ENCODE measurements around the gene OMP.

- TF ChIP-seq FOXK2 (IDR thresholded peaks at IDR 0.05) (no peak), NFRKB (IDR thresholded peaks at IDR 0.05) (no peak), ELF4 (IDR thresholded peaks at IDR 0.05) (no peak), ARNT (IDR thresholded peaks at IDR 0.05) (no peak), BHLHE40 (IDR thresholded peaks at IDR 0.05; ENCODE audit: borderline replicate concordance) (no peak), FOXA1 (IDR thresholded peaks at IDR 0.05) (no peak), CTBP1 (IDR thresholded peaks at IDR 0.05; ENCODE audit: borderline replicate concordance) (no peak), SP1 (IDR thresholded peaks at IDR 0.05) (no peak)
- TF ChIP-seq, protein P1, sequence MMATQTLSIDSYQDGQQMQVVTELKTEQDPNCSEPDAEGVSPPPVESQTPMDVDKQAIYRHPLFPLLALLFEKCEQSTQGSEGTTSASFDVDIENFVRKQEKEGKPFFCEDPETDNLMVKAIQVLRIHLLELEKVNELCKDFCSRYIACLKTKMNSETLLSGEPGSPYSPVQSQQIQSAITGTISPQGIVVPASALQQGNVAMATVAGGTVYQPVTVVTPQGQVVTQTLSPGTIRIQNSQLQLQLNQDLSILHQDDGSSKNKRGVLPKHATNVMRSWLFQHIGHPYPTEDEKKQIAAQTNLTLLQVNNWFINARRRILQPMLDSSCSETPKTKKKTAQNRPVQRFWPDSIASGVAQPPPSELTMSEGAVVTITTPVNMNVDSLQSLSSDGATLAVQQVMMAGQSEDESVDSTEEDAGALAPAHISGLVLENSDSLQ (IDR thresholded peaks at IDR 0.05) = no peak
Observed at GRCh38 chr11:77068457-77069335, 33.9 kb upstream of the OMP start.

Measured in HEK293T (cell line).